HepG2 (cell line): ENCODE results near the gene CD151. TPM values are rescaled to one million over a fixed set of nuclear protein-coding genes. Genes with fewer than 3 reads are reported as not detected.

ENCODE experiments used
- ATM ChIP-seq: fragments of 450-650 bp; IDR thresholded peaks from 2 replicates; pipeline ENCODE4 v1.7.1; 2017; ENCODE audit warnings: mild to moderate bottlenecking, borderline replicate concordance
- CTCF ChIP-seq: sonication (generic); formaldehyde crosslinking; IDR thresholded peaks from 2 replicates; pipeline ENCODE4 v1.5.0; 2020; ENCODE audit warnings: mild to moderate bottlenecking, missing genetic modification reagents, moderate library complexity
- HCFC1 ChIP-seq: fragments of 150-350 bp; IDR thresholded peaks from 2 replicates; pipeline ENCODE4 v1.6.1; 2014; ENCODE audit warnings: low read depth, low read length
- HNRNPUL1 ChIP-seq: fragments of 200-400 bp; formaldehyde crosslinking; IDR thresholded peaks from 2 replicates; pipeline ENCODE4 v1.6.1; 2017; ENCODE audit warnings: low read depth, mild to moderate bottlenecking, low read length, moderate library complexity
- MEIS1 ChIP-seq: sonication (generic); formaldehyde crosslinking; IDR thresholded peaks from 2 replicates; pipeline ENCODE4 v1.9.0; 2021; ENCODE audit warnings: mild to moderate bottlenecking, missing genetic modification reagents, moderate library complexity, borderline replicate concordance
- NONO ChIP-seq, 2 experiments: fragments of 450-650 bp in 1 of 2; sonication (generic) in 1 of 2; formaldehyde crosslinking in 1 of 2; IDR thresholded peaks in 1 of 2; conservative IDR thresholded peaks in 1 of 2; 2 replicates each; pipeline versions ENCODE4 v1.6.1 to v1.8.0; 2017 to 2022; ENCODE audit warnings: mild to moderate bottlenecking in 1 of 2, missing genetic modification reagents in 1 of 2, moderate library complexity in 1 of 2
- SIN3A ChIP-seq: IDR thresholded peaks from 2 replicates; pipeline ENCODE4 v1.6.1; 2011; ENCODE audit warnings: low read depth, mild to moderate bottlenecking, control low read depth, low read length, borderline replicate concordance
- SKI ChIP-seq: fragments of 450-650 bp; IDR thresholded peaks from one replicate; pipeline ENCODE4 v1.6.1; 2018; ENCODE audit warnings: mild to moderate bottlenecking; ENCODE audit not compliant: partially characterized antibody
- USF2 ChIP-seq, 2 experiments: sonication (generic) in 1 of 2; formaldehyde crosslinking in 1 of 2; IDR thresholded peaks; 2 replicates each; pipeline versions ENCODE4 v1.5.1 to v1.6.1; 2011 to 2020; ENCODE audit warnings: borderline replicate concordance in 1 of 2, low read depth in 1 of 2, low read length in 1 of 2, mild to moderate bottlenecking in 1 of 2, missing genetic modification reagents in 1 of 2, moderate library complexity in 1 of 2
- ZNF12 ChIP-seq: sonication (generic); formaldehyde crosslinking; IDR thresholded peaks from 2 replicates; pipeline ENCODE4 v1.5.0; 2020; ENCODE audit warnings: missing genetic modification reagents
- ZNF407 ChIP-seq: sonication (generic); formaldehyde crosslinking; IDR thresholded peaks from one replicate; pipeline ENCODE4 v1.5.1; 2020; ENCODE audit warnings: mild to moderate bottlenecking, missing genetic modification reagents; ENCODE audit errors: not compliant biosample characterization
- ZNF547 ChIP-seq: sonication (generic); formaldehyde crosslinking; IDR thresholded peaks from 2 replicates; pipeline ENCODE4 v1.5.1; 2020; ENCODE audit warnings: mild to moderate bottlenecking, missing genetic modification reagents
- ZNF552 ChIP-seq: sonication (generic); formaldehyde crosslinking; IDR thresholded peaks from 2 replicates; pipeline ENCODE4 v1.9.0; 2022; ENCODE audit warnings: missing genetic modification reagents, mild to moderate bottlenecking, borderline replicate concordance
- ZZZ3 ChIP-seq: sonication (generic); formaldehyde crosslinking; IDR thresholded peaks from 2 replicates; pipeline ENCODE4 v1.4.0; 2020; ENCODE audit warnings: missing genetic modification reagents, mild to moderate bottlenecking, borderline replicate concordance
- polyA plus RNA-seq, 8 experiments: library from polyadenylated mRNA; depleted of rRNA in 3 of 8; stranded (reverse) in 7 of 8; unstranded in 1 of 8; fragments of >200 nt; fragmentation: Illumina TruSeq in 4 of 8; extraction: Trizol in 4 of 8; gene quantifications; 2 replicates each; pipeline versions ENCODE4 v1.2.1 to v1.2.3, GENCODE V29; 2011 to 2016; ENCODE audit warnings: low read depth in 4 of 8, missing spikeins in 1 of 8, mixed read lengths in 1 of 8; ENCODE audit not compliant: insufficient read depth in 1 of 8
- total RNA-seq, 5 experiments: library from RNA; depleted of rRNA; stranded (reverse); fragments of >200 nt; fragmentation: Illumina TruSeq; extraction: Trizol; gene quantifications; 2 replicates each; pipeline ENCODE4 v1.2.3, GENCODE V29; 2016; ENCODE audit warnings: low read depth in 1 of 5
- TF ChIP-seq, protein P1 (sequence below): sonication (generic); formaldehyde crosslinking; IDR thresholded peaks from 2 replicates; pipeline ENCODE4 v1.4.0; 2020; ENCODE audit warnings: mild to moderate bottlenecking, missing genetic modification reagents

The CD151 gene
- total and polyA plus RNA-seq, 2 of the 13 experiments (the other 11 are each of a cell fraction or from before 2014, with no cell fraction given): 125 to 197 TPM

- TF ChIP-seq ZNF407 (CRISPR knock-in tag) (no peak), ZNF547 (CRISPR knock-in tag) (peak; percentile 84), ZNF12 (CRISPR knock-in tag) (no peak), SIN3A (peak; percentile 85), NONO (IDR thresholded peaks at IDR 0.05) (no peak), NONO (CRISPR knock-in tag; conservative IDR thresholded peaks at IDR 0.05) (peak; percentile 86), ZNF552 (CRISPR knock-in tag) (no peak), HNRNPUL1 (no peak), HCFC1 (peak; percentile 51), MEIS1 (CRISPR knock-in tag) (peak; percentile 94; the same call in 1 of the 2 replicates), SKI (peak; percentile 72), ATM (no peak), CTCF (CRISPR knock-in tag) (no peak; the same call in 1 of the 2 replicates), USF2 (IDR thresholded peaks at IDR 0.05; ENCODE audit: low read depth, low read length) (no peak), USF2 (CRISPR knock-in tag; IDR thresholded peaks at IDR 0.05; ENCODE audit: borderline replicate concordance) (no peak), ZZZ3 (CRISPR knock-in tag) (no peak)
- TF ChIP-seq, protein P1, sequence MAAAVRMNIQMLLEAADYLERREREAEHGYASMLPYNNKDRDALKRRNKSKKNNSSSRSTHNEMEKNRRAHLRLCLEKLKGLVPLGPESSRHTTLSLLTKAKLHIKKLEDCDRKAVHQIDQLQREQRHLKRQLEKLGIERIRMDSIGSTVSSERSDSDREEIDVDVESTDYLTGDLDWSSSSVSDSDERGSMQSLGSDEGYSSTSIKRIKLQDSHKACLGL (CRISPR knock-in tag): peak; percentile 90
Observed at GRCh38 chr11:842370-843002, 9.7 kb downstream of the CD151 start, which contains the start of the genes POLR2L and TSPAN4 (continued).
